CD4-positive, CD25-positive, alpha-beta regulatory T cell (primary cell): ENCODE data around the gene AUTS2. TPM values are rescaled to one million over a fixed set of nuclear protein-coding genes. Genes with fewer than 3 reads are reported as not detected.

Experiments used
- ATAC-seq, 2 donors: fragments of 150-1000 bp; cut with Tn5 transposase; one replicate each; pipeline ENCODE4 v1.10.0; 2021; ENCODE audit warnings: low read depth in 2 of 2, moderate number of reproducible peaks in 2 of 2, moderate library complexity in 1 of 2
- DNase-seq, 3 donors: peaks; one replicate each; pipeline versions ENCODE4 v3.0.0 to v3.0.0-alpha.2; 2012 to 2022; ENCODE audit warnings: mixed read lengths in 1 of 3
- H3K27ac ChIP-seq: one replicate; pipeline ENCODE4 v1.7.0; 2013; ENCODE audit warnings: mild to moderate bottlenecking, low read length; ENCODE audit not compliant: insufficient read depth, poor library complexity, severe bottlenecking
- H3K27me3 ChIP-seq: one replicate; pipeline ENCODE4 v1.7.0; 2013; ENCODE audit warnings: low read length; ENCODE audit not compliant: control insufficient read depth, insufficient read depth
- H3K36me3 ChIP-seq: one replicate; pipeline ENCODE4 v1.7.0; 2013; ENCODE audit warnings: mild to moderate bottlenecking, low read length, moderate library complexity; ENCODE audit not compliant: control insufficient read depth, insufficient read depth
- H3K4me1 ChIP-seq: 2 replicates; pipeline ENCODE4 v1.7.0; 2013; ENCODE audit warnings: mild to moderate bottlenecking, low read length; ENCODE audit not compliant: insufficient read depth, control insufficient read depth, poor library complexity, severe bottlenecking
- H3K4me3 ChIP-seq: one replicate; pipeline ENCODE4 v1.7.0; 2013; ENCODE audit warnings: low read depth, mild to moderate bottlenecking, low read length, moderate library complexity
- H3K9me3 ChIP-seq, 2 experiments: 1 replicate in 1 of 2; 2 replicates in 1 of 2; pipeline ENCODE4 v1.7.0; 2013; ENCODE audit warnings: low read length in 2 of 2, mild to moderate bottlenecking in 1 of 2, moderate library complexity in 1 of 2; ENCODE audit not compliant: control insufficient read depth in 2 of 2
- H3K27ac Mint-ChIP-seq, 3 donors: one replicate each; pipeline ENCODE4 v1.8.0; 2020 to 2022; ENCODE audit warnings: mild to moderate bottlenecking in 3 of 3, mixed read lengths in 3 of 3, moderate library complexity in 2 of 3
- H3K27me3 Mint-ChIP-seq: one replicate; pipeline ENCODE4 v1.8.0; 2022; ENCODE audit warnings: mild to moderate bottlenecking, mixed read lengths
- H3K36me3 Mint-ChIP-seq: one replicate; pipeline ENCODE4 v1.8.0; 2020; ENCODE audit warnings: mixed read lengths
- H3K4me1 Mint-ChIP-seq, 4 donors: one replicate each; pipeline ENCODE4 v1.8.0; 2020 to 2022; ENCODE audit warnings: mixed read lengths in 4 of 4, mild to moderate bottlenecking in 1 of 4
- H3K4me3 Mint-ChIP-seq, 4 donors: one replicate each; pipeline ENCODE4 v1.8.0; 2020 to 2022; ENCODE audit warnings: mild to moderate bottlenecking in 4 of 4, mixed read lengths in 4 of 4, moderate library complexity in 3 of 4
- H3K9me3 Mint-ChIP-seq, 7 donors: one replicate each; pipeline ENCODE4 v1.8.0; 2020 to 2022; ENCODE audit warnings: mixed read lengths in 7 of 7, mild to moderate bottlenecking in 3 of 7, moderate library complexity in 2 of 7
- polyA plus RNA-seq, 4 donors: library from polyadenylated mRNA; unstranded; fragments of 300-500 nt; fragmentation: Illumina TruSeq; gene quantifications; one replicate each; pipeline ENCODE4 v1.2.3, GENCODE V29; 2021
- total RNA-seq: library from RNA; stranded (reverse); gene quantifications from one replicate; pipeline ENCODE4 v1.2.3, GENCODE V29; 2022

Gene AUTS2
- total and polyA plus RNA-seq, 5 donors from 2014 or later, result 0.47 to 32.4 (median 0.74) TPM

DNA sequence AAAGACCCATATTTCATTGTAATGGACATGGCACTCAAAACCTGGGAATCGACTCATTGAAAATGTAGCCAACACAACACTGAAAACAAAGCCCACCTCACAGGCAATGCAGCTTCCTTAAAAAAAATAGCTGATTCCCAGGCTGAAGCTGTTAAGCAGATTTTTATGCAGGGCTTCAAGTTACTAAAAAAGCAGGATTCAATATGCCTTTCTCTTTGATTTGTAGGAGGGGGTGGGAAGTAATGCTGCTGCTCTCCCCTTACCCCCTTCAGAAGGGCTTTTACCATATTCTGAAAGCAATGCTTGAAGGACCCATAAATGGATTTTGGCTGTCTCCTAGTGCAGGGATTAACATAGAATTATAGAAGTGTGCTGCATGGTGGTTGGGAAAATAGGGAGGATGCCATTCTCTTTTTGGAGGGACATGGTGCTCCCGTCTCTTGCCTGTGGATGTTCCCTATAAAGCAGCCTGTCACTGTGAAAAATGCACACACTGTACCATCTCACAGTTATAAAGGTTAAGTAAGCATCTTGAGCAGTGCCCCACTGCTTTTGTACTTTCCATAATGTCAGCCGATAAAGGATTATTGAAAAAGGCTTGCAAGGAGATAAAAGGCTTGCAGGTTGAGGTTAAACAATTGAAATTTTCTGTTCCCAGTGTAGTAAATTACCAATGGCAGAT, 262.8 kb downstream of the AUTS2 start:
- Histone ChIP-seq H3K9me3 (no peaks in the 10 kb centered on the region), H3K36me3 (no peaks in the 10 kb centered on the region), H3K4me3 (no peak overlapping the region), H3K27ac (no peak overlapping the region), H3K27me3 (no peaks in the 10 kb centered on the region), H3K4me1 (no peaks in the 10 kb centered on the region)
- Mint-ChIP-seq H3K36me3 (no peaks in the 10 kb centered on the region), H3K27ac (no peak overlapping the region), H3K4me1 (no peaks in the 10 kb centered on the region), H3K27me3 (no peaks in the 10 kb centered on the region), H3K4me3 (no peak overlapping the region), H3K9me3 (peaks cover 0 to 2% (median 0%) of the 10 kb centered on the region in 7 donors)
- no peak for DNase-seq
- no peak for ATAC-seq

DNA sequence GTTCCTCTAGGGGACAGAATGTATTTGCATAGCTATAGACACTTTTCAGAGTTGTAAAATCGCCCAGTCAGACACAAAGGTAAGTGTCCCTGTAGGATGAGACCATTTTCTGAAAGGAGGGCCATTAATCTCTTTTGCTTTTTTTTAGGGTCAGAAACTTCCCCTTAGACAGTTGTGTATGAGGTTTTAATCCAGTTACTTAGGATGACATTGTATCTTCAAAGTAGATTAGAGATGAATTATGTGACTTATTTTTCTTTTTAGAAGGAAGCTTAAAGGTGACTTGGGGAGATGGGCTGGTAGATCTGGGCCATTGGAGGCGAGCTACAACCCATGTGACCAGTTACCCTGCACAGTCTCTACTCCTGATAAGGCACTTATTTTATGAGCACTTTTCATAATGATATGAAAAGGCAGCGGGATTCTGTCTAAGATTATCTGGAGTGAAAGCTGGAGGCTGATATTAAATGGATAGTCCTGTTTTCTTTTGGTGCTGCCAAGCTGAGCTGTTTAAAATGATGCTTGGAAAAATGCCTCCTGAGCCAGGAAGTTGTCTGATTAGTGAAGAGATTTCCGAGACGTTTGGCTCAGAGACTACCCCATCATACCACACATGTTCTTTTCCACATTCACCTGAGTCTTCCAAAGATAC, 264.3 kb downstream of the AUTS2 start:
- no peak overlapping the region for H3K4me3 ChIP-seq
- Mint-ChIP-seq H3K27ac (no peak overlapping the region), H3K36me3 (no peaks in the 10 kb centered on the region), H3K27me3 (no peaks in the 10 kb centered on the region), H3K9me3 (peaks cover 0 to 3% (median 0%) of the 10 kb centered on the region in 7 donors), H3K4me3 (no peak overlapping the region), H3K4me1 (no peaks in the 10 kb centered on the region)
- DNase-seq (no peak), ATAC-seq (no peak)
- H3K27me3 ChIP-seq, result no peaks in the 10 kb centered on the region
- no peaks in the 10 kb centered on the region for H3K4me1 ChIP-seq
- H3K36me3 ChIP-seq, result no peaks in the 10 kb centered on the region
- no peak overlapping the region for H3K27ac ChIP-seq
- no peaks in the 10 kb centered on the region for H3K9me3 ChIP-seq

- Mint-ChIP-seq H3K9me3 (peaks cover 0 to 3% (median 0%) of the 10 kb centered on the region in 7 donors), H3K4me1 (no peaks in the 10 kb centered on the region), H3K4me3 (no peak overlapping the region), H3K27ac (no peak overlapping the region), H3K27me3 (no peaks in the 10 kb centered on the region), H3K36me3 (no peaks in the 10 kb centered on the region)
- Histone ChIP-seq H3K27ac (no peak overlapping the region), H3K4me1 (no peaks in the 10 kb centered on the region), H3K4me3 (no peak overlapping the region), H3K9me3 (no peaks in the 10 kb centered on the region), H3K27me3 (no peaks in the 10 kb centered on the region), H3K36me3 (no peaks in the 10 kb centered on the region)
- no peak for ATAC-seq
- no peak for DNase-seq
These were observed 266.0 kb downstream of the AUTS2 start for GRCh38 chr7:69864274-69864673.

DNA sequence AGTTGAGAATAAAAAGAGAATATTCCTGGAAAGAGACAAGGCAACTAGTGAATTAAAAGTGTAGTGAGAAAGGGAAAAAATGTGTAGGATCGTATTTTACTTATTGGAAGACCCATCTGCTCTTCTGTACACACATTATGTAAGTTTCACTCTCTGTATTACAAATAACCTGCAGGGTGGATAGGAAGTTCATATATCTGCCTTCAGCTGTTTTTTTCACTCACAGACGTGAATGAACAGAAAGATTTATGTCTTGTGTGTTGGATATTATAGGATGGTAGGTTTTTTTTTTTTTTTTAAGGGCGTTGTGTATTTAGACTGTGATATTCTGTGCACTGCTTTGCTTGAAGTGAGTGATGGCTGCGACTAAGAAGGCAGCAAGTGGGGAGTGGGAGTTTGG, 266.5 kb downstream of the AUTS2 start:
- no peak for ATAC-seq
- H3K9me3 Mint-ChIP-seq, result peaks cover 0 to 3% (median 0%) of the 10 kb centered on the region in 7 donors

GRCh38 chr7:69868921-69869320, 270.6 kb downstream of the AUTS2 start:
- H3K4me1 Mint-ChIP-seq, result no peaks in the 10 kb centered on the region

More for the DNA sequence above, 266.5 kb downstream of the AUTS2 start:
- Mint-ChIP-seq H3K27ac (no peak overlapping the region), H3K4me3 (no peak overlapping the region), H3K36me3 (no peaks in the 10 kb centered on the region), H3K4me1 (no peaks in the 10 kb centered on the region), H3K27me3 (no peaks in the 10 kb centered on the region)
- no peaks in the 10 kb centered on the region for H3K4me1 ChIP-seq
- DNase-seq, result no peak
- no peak overlapping the region for H3K27ac ChIP-seq
- no peaks in the 10 kb centered on the region for H3K27me3 ChIP-seq
- no peaks in the 10 kb centered on the region for H3K36me3 ChIP-seq
- H3K4me3 ChIP-seq, result no peak overlapping the region
- H3K9me3 ChIP-seq, result no peaks in the 10 kb centered on the region

DNA sequence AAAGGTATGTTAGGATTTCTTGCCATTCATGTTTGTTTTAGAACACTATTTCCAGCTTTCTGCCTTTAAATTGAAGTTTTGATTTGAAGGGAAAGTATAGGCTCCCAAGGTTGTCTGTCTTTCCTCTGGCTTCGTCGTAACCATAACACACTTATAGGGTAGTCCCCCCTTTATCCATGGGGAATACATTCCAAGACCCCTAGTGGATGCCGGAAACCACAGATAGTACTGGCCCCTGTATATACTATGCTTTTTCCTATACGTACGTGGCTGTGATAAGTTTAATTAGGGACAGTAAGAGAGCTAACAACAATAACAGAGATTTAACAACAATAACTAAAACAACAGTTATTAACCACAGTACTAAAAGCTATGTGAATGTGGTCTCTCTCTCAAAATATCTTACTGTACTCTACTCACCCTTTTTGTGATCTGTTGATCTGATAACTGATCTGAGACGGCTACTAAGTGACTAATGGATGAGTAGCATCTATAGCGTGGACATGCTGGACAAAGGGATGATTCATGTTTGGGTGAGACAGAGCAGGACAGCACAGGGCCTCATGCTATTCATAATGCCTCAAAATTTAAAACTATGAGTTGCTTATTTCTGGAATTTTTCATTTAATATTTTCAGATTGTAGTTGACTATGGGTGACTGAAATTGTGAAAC, 273.1 kb downstream of the AUTS2 start:
- no peaks in the 10 kb centered on the region for H3K9me3 ChIP-seq
- no peaks in the 10 kb centered on the region for H3K4me1 ChIP-seq
- no peaks in the 10 kb centered on the region for H3K36me3 Mint-ChIP-seq
- no peak overlapping the region for H3K4me3 Mint-ChIP-seq
- no peak overlapping the region for H3K4me3 ChIP-seq
- DNase-seq (no peak), ATAC-seq (no peak)
- H3K27me3 ChIP-seq, result no peaks in the 10 kb centered on the region
- H3K27ac ChIP-seq, result no peak overlapping the region
- no peaks in the 10 kb centered on the region for H3K36me3 ChIP-seq
- H3K27ac Mint-ChIP-seq, result no peak overlapping the region
- H3K4me1 Mint-ChIP-seq, result no peaks in the 10 kb centered on the region
- peaks cover 0 to 6% (median 0%) of the 10 kb centered on the region in 7 donors for H3K9me3 Mint-ChIP-seq
- no peaks in the 10 kb centered on the region for H3K27me3 Mint-ChIP-seq

More at GRCh38 chr7:69868921-69869320, 270.6 kb downstream of the AUTS2 start:
- Mint-ChIP-seq H3K9me3 (peaks cover 0 to 3% (median 0%) of the 10 kb centered on the region in 7 donors), H3K27ac (no peak overlapping the region), H3K4me3 (no peak overlapping the region), H3K27me3 (no peaks in the 10 kb centered on the region), H3K36me3 (no peaks in the 10 kb centered on the region)
- DNase-seq, result no peak
- no peaks in the 10 kb centered on the region for H3K36me3 ChIP-seq
- no peaks in the 10 kb centered on the region for H3K4me1 ChIP-seq
- no peaks in the 10 kb centered on the region for H3K27me3 ChIP-seq
- ATAC-seq, result no peak
- H3K9me3 ChIP-seq, result no peaks in the 10 kb centered on the region
- H3K27ac ChIP-seq, result no peak overlapping the region
- no peak overlapping the region for H3K4me3 ChIP-seq

DNA sequence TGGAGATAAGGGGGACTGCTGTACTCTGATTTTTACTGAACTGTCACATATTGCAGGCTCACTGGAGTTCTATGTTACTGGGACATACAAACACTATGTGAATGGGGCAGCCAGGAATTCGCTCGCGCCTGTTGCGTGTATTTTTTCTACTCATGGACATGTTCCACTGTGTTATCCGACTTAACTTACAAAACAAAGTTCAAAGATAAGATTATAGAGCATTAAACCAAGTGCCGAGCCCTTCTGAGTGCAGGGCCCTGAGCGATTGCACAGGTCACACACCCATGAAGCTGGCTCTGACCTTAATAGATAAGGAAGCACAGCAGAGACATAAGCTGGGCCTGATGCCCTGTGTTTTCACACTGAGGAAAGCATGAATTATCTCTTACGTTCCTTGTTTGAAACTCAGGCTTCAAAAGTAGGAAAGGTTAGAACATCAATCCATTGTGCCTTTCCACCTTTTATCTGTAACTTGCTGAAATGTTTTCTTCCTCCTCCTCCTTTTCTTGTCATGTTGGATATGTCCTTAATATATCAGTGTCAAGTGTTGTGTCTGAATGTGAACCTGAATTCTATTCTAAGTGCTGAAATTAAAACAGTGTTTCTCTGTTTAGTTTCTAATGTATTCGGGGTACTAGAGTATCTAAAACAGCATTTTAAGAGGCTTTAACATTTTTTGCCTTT, 273.8 kb downstream of the AUTS2 start:
- H3K4me1 Mint-ChIP-seq, result no peaks in the 10 kb centered on the region
- ATAC-seq, result no peak
- Histone ChIP-seq H3K27ac (no peak overlapping the region), H3K27me3 (no peaks in the 10 kb centered on the region), H3K36me3 (no peaks in the 10 kb centered on the region), H3K4me1 (no peaks in the 10 kb centered on the region), H3K4me3 (no peak overlapping the region), H3K9me3 (no peaks in the 10 kb centered on the region)
- H3K27me3 Mint-ChIP-seq, result no peaks in the 10 kb centered on the region
- no peak for DNase-seq
- no peak overlapping the region for H3K27ac Mint-ChIP-seq
- no peaks in the 10 kb centered on the region for H3K36me3 Mint-ChIP-seq
- H3K4me3 Mint-ChIP-seq, result no peak overlapping the region
- H3K9me3 Mint-ChIP-seq, result peaks cover 0 to 6% (median 0%) of the 10 kb centered on the region in 7 donors
